ENCODE data around the gene LDB2.
A peak's percentile ranks its signal among the peaks of the same experiment; 100 is the strongest.
"Not testable (repeated sequence)": the region's sequence is repeated elsewhere in the genome, so short reads cannot be mapped to it uniquely, and the experiment has no call there.

Gene LDB2

DNA sequence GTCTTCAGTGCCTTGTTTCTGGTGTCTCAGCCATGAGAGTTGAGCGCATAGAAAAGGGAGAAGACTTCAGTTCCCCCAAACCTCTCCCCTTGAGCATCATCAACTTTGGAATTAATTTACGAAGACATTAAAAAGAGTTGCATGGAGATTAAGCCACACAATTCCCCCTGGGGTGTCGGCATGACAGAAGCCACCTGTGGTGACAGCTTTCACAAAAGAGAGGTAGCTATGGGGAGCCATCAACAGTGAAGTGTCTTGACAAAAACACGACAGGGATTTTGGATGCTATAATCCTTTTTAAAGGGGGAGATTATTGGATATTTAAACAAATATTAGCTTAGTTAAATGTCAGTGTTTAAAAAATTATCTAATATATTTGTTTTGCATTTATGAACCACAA, 307.6 kb downstream of the LDB2 start:
- no peak for FAIRE-seq

DNA sequence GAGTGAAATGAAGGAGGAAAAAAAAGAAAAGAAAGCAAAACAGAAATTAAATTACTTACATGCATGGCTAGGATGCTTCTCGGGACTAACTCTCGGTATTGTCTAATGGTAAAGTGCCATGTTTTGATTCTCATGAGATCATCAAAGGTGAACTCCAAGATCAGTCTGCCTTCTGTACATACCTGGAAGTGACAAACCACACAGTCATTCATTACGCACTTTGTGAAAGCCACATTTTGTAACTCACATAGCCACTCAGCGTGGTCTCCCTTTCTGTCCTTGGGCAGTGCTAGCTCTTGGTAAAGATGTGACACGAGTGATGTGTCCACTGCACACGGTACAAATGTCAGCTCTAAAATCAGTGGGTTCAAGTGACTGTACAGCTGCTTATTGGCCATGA, 309.8 kb downstream of the LDB2 start:
- FAIRE-seq: no peak

DNA sequence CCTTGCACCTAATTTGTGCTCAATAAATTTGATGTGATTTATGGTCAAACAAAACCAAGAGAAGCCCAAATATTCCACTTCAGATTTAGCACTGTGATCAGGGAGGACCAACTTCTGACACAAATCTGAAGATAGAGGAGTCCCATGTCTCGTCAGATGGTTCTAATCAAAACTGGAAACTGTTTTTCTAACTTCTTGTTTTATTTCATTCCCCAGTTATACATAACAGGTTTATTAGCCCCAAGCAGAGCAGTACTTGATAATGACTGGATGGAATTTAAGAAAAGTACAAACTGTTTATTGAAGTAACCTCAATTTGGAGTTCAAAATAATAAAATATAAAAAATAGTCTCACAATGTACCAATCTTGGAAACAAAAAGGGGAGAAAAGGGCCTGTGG, 310.3 kb downstream of the LDB2 start:
- FAIRE-seq: no peak

DNA sequence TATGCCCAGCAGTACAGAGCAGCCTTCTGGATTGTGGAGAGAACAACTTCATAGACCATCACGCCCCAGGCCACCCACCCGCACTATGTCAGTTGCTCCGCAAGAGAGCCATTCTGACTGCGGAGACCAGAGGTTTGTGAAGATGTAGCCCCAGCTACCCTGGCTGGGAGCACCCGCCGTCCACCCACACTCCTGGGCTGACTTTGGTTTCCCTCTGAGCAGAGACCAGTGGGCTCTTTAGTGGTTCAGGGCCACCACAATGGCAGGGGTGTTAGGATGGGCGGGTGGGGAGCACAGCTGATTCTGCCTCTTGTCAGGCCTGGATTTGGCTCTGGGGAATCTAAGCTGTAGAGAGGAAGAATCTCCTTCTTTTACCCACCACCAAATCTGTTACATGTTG, 313.4 kb downstream of the LDB2 start:
- FAIRE-seq: no peak

DNA sequence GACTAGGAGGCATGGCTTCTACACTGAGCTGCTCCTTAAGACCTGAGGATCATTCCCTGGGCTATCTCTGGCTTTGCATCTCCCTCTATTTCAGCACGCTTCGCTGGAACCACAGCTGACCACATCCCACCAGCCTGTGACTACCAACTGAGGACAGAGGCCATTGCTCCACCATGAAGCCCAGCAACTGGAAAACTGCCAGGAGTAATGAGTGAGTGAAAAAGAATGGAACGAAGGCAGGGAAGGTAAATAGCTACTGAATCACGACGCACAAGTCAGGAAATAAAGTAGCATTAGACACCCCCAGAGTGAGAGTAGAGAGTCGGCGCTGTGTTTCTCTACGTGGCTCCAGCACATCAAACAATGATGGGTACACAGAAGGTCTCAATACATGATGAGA, 314.7 kb downstream of the LDB2 start:
- no peak for FAIRE-seq

DNA sequence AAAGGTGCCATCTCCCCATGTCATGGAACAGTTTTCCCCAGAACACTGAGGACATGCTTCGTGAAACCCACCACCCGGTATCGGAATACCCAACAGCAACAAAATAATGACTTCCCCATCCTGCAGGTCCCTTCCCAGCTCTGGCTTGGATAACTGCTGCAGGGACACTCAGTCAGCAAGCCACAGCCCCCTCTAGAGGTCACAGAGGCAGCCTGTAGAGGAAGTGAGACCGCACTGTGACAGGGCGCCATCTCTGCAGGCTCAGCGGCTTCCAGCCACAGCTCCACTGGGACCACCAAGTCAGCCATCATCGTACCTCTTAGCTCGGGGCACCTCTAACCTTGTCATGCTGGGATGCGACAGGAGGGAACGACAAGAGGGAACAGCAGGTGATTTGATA, 315.9 kb downstream of the LDB2 start:
- no peak for FAIRE-seq

DNA sequence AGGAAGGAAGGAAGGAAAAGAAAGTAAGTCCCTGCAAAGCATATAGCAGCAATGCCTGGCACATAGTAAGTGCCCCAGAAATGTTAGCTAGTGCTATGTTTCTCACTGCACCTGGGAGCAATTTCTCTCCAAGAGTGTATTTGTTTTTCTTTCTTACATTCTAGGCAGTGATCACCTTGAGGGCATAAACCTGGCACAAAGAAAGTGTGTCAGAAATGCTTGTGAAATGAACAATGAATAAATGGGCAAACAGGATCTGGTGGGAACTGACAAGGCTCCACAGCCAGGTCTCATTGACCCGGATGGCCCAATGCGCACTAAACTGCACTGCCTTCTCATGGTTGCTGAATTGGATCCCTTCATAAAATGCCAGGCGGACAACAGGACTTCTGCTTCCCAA, 316.4 kb downstream of the LDB2 start:
- FAIRE-seq: no peak

DNA sequence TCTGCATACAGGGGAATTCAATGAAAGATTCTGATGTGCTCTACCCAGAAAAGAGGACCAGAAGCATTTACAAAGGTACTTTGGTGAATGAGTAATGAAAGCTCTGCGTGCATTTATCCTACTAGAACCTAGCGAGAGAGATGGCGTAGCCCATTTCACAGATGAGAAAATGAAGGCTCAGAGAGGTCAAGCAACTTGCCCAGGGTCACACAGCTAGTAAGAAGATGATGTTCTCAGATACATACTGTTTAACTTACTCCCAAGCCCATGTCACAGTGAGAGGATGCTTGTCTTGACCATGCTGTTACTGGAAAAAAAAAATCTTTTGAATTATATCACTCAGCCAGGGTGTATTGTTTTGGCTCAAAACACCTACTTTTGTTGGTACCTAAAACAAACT, 317.3 kb downstream of the LDB2 start:
- no peak for FAIRE-seq

DNA sequence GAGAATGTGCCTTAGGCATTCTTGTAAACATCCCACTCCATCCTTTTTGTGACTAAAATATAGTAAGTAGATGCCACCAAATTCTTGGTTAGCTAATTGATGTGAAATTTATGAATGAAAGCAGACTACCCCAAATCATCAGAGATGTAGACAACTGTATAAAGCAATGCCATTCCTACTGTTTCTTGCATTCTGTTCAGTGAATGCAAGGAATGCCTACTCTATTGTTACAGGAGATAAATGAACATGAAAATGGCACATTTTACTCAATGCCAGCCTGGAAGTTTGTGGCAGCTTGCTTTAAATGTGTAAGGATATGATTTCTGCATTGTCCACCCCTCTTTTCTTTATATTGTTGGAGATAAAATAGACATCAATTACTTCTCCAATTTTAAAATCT, 317.9 kb downstream of the LDB2 start:
- no peak for FAIRE-seq

DNA sequence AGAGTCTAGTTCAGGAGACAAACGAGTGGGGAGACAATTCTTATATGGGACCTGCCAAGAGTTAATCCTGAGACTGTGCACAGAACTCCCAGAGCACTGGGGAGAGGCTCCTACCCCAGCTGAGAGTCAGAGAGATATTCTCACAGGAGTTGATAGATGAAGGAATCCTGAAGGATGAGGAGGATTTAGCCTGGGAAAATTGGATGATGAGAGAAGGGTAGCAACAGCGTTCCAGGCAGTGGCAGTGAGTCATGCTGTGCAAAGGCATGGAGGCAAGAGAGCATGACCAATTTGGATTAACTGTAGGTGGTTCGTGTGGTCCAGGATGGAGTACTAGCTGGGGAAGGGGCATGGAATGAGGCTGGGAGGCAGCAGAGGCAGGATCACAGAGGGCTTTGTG, 318.6 kb downstream of the LDB2 start:
- no peak for FAIRE-seq

DNA sequence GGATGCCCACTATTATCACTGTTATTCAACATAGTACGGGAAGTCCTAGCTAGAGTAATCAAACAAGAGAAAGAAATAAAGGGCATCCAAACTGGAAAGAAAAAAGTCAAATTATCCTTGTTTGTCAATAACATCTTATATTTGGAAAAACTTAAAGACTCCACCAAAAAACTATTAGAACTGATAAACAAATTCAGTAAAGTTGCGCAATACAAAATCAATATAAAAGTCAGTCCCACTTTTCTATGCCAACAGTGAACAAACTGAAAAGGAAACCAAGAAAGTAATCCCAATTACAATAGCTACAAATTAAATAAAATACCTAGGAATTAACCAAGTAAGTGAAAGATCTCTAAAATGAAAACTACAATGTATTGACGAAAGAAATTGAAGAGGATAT, 321.3 kb downstream of the LDB2 start:
- FAIRE-seq: no peak

DNA sequence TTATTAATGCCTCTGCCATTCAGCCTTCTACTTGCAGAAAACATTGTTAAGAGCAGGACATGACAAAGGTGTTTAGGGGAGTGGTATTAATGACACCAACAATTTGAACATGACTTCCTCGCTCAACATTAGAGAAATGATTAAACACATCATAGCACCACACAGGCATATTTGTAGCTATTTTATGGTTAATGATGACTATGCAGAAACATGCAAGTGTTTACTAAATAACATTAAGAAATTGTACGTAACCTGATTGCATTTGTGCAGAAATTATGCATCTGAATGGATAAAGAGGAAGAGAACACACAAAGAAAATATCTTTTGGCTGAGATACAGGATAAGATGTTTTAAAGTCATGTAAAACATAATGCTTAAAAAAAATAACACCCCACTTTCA, 323.5 kb downstream of the LDB2 start:
- no peak for FAIRE-seq

DNA sequence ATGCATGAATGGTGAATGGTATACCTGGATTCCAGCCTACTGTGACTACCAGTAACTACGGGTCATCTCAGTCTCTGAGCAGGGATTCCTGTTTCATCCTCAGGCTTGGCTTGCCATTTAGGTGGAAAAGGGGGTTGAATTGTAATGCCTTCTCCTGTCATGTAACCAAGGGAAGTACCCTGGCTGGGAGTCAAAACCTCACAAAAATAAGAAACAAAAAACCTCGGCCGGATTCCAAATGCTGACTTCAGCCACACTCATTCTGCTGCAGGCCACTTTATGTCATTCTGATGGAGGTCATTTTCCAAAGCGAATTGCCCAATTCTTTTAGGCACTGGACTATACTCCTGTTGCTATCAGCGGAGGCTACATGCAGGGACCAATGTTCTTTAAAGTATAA, 324.7 kb downstream of the LDB2 start:
- FAIRE-seq: no peak

DNA sequence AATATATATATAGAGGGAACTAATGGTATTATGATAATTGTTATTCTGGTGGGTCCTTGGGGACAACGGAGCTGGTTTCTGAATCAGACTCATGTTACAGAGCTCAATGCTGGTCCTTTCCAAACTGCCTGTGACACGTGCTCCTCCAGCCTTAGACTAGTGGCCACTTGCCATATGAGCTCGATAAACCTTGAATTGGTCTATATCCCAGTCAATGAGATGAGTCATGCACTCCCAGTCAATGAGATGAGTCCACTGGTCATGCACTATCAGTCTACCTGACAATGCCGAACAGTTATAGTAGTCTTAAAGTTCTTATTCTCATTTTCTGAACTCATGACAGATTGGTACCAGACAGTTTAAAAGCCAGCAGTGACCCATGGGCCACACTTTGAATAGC, 325.2 kb downstream of the LDB2 start:
- FAIRE-seq: no peak

DNA sequence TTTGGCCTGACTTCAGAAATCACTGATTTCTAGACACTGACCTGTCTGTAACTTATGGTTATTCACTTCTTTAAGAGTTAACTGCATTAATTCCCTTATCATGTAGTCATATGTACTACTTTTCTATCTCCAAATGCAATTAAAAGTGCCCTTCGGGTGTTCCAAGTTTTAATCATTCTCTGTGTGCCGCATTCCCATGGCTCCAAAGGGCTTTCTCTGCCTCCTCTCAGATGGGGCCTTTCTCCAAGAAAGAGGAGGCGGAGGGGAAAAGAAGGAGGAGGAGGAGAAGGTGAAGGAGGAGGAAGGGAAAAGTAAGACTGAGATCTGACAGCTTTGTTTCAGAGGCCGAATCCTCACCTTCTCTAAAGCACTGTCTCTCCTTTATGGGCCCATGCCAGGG, 325.8 kb downstream of the LDB2 start:
- no peak for FAIRE-seq

DNA sequence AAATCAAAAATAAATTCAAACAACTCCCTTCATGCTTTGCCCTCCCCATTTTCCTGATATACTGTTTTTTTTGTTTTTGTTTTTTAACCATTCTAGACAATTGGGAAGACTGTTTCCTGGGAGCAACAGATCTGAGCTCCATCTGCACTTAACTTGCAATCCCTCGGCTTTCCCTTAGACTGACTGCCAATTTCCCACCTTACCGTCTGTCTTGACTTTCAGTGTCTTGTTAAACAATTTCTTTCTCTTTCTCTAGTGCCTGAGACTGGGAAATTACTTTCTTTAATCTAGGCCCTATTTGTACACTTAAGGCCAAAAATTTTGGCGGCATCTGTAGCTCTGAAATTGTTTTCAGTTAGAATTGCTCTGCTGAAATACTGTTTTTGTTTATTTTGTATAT, 326.3 kb downstream of the LDB2 start:
- no peak for FAIRE-seq

DNA sequence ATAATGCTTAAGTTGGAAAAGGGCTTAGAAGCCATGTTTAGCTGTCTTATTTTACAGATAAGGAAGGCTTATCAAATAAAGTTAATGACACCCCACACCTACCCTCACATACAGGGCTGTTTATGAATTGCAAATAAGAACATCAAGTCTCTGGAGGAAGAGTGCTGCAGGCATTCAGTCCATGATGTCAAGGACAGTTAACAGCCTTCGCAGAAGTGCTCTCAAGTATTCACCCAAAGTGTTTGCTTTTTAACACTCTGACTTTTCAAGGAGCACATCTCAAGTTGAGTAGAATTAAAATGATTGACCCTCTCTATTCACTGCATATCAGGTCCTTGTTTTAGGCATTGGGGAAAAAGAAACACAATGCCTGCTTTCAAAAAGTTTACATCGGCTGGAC, 328.7 kb downstream of the LDB2 start:
- FAIRE-seq: no peak

DNA sequence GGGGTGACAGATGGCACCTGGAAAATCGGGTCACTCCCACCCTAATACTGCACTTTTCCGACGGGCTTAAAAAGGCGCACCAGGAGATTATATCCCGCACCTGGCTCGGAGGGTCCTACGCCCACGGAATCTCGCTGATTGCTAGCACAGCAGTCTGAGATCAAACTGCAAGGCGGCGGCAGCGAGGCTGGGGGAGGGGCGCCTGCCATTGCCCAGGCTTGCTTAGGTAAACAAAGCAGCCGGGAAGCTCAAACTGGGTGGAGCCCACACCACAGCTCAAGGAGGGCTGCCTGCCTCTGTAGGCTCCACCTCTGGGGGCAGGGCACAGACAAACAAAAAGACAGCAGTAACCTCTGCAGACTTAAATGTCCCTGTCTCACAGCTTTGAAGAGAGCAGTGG, 341.1 kb downstream of the LDB2 start:
- FAIRE-seq: not testable (repeated sequence)

DNA sequence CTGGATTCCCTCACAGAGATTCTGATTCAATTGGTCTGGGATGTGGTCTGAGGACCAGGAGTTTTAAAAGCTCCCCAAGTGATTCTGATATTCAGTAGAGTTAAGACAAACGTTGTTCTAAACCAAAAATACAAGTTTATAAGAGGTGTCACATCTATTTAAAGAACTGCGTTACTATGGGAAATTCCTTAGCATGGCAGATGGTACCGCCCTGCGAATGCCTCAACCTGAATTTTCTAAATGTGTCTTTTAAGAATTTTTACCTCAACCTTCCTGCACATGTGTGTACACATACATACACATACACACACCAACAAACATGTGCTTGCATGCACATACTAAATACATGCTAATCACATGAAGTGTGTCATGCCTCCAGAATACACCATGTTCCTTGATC, 343.3 kb downstream of the LDB2 start:
- no peak for FAIRE-seq

DNA sequence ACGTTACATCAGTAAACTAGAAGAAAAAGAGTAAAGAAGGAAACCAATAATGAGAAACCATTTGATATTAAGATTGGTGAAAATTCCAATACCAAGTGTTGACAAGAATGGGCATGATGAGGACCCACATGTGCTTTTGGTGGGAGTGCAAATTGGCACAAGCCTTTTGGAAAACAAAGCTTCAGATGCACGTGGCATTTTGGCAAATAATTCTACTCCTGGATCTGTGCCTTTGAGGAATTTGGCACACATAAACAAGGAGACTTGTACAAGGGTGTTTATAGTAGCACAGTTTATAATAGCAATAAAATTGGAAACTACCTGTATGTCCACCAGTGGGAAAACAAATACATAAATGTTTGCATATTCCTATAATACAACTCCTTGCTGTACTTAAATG, 347.9 kb downstream of the LDB2 start:
- FAIRE-seq: no peak

DNA sequence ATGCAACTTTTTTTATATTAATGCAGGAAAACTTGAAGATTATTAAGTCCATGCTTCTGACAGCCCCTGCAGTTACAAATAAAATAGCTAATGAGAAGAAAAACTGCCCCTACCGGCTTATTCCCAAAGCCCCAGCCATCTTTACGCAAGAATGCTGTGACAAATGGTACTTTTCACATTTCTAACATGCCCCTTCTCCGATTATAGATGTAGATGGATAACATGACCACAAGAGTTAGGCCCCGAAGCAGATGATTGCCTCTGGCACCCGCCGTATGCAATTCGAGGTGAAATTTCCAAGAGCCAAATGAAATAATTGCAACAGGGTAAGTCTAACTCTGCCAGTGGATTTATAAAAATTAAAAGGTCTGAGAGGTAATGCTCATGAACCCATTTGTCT, 352.8 kb downstream of the LDB2 start:
- no peak for FAIRE-seq

DNA sequence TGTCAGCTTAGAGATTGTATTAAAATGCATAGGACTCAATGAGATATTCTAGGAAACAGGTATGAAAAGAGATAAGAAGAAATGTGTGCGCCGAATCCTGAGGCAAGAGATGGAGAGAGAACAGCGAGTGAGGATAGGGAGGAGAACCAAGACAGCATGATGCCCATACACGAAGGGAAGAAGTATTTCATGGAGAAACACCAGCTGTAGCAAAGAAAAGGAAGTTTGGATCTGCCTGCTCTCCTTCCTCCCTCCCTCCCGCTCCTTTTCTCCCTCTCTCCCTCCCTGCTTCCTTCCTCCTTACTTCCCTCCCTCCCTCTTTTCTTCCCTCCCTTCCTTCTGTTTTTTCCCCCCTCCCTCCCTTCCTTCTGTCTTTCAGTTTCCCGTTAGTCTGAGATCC, 353.6 kb downstream of the LDB2 start:
- no peak for FAIRE-seq

DNA sequence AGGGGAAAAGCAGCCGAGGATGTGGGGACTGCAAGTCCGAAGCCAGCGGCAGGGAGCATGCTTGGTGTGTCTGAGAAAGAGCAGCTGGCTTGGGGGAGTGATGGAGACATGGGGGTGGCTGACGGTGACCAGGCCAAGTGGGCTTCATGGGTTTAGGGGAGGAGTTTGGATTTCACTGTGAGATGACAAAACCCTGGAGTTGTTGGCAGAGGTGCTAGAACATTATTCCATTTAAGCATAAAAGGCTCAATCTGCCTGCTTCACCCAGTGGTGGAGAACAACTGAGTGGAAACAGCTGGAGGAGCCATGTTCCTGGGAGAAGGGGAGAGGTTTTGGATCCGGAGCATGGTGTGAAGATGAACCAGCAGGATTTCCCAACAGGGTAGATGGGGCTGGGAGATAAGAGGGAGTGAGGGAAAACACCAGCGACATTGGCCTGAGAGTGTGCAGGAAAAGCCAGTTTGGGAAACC, 354.2 kb downstream of the LDB2 start:
- FAIRE-seq: no peak

DNA sequence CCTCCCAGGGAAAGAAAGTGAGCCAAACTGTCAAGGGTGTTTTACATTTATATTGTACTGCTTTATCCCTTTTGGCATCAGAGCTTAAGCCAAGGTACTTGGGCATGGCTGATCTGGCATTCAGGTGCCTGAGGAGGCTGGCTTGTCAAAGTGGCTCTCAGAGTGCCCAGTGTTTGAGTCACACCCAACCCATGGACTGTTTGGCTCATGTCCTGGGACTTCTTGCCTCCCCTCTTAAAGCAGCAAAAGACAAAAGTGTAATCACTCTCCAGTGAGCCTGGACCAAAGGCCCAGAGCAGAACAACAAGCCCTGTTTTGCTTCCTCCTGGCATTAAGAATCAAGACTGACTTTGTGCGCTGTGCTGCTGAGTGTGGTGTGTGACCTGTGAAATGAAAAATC, 360.5 kb downstream of the LDB2 start:
- no peak for FAIRE-seq

DNA sequence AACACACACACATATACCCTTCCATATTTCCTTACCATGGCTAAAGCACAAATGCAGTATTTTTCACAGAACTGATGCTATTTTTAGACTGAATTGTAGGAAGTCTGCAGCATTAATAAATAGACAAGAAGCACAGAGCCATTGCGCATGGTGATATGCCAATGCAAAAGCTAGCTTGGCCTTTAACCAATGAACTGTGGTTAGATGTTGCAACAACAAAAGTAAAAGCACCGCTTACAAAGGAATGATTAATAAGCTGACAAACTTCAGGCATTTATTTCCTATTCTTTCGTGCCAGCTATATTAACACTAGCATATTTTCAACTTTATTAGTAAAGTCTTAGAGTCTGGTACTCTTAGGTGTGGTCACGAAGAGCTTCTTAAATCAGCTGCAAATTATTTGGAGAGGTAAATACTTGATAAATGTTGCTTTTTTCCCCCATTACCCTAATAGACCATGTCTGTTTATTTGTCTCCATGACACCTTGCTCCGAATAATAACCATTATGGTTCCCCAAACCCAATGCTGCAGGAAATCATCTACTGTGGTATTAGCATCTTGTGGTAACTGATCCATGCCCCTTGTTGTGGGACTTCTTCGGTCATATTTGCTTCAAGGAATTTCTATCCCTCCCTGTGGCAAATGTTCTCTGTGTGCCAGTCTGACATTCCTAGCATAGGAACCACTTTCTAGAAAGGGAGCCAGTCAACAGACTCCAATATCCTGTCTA, 366.0 kb downstream of the LDB2 start:
- FAIRE-seq: peak; percentile 71

Data from islet of Langerhans (tissue), 1 donor.